ENCODE results near the gene SBK2.
A peak's percentile ranks its signal among the peaks of the same experiment; 100 is the strongest.
"Not testable (repeated sequence)": the region's sequence is repeated elsewhere in the genome, so short reads cannot be mapped to it uniquely, and the experiment has no call there.

SBK2 gene

DNA sequence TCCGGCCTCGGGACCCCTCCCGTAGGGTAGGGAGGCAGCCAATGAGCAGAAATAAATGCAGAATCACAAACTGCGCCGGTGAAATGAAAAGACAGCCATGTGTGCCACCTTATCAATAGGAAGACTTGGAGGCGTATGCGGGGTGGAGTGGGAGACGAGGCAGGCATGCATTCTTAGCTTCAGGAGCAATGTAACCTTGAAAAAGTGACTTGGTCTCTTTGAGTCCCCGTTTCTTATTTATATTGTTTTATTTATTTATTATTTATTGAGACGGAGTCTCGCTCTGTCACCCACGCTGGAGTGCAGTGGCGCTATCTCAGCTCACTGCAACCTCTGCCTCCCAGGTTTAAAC lies 32.7 kb downstream of the SBK2 start:
- no peak overlapping the region for H3K27ac Mint-ChIP-seq
- H3K4me1 Mint-ChIP-seq (ENCODE audit: low read depth): peaks cover 15% of the 10 kb centered on the region

DNA sequence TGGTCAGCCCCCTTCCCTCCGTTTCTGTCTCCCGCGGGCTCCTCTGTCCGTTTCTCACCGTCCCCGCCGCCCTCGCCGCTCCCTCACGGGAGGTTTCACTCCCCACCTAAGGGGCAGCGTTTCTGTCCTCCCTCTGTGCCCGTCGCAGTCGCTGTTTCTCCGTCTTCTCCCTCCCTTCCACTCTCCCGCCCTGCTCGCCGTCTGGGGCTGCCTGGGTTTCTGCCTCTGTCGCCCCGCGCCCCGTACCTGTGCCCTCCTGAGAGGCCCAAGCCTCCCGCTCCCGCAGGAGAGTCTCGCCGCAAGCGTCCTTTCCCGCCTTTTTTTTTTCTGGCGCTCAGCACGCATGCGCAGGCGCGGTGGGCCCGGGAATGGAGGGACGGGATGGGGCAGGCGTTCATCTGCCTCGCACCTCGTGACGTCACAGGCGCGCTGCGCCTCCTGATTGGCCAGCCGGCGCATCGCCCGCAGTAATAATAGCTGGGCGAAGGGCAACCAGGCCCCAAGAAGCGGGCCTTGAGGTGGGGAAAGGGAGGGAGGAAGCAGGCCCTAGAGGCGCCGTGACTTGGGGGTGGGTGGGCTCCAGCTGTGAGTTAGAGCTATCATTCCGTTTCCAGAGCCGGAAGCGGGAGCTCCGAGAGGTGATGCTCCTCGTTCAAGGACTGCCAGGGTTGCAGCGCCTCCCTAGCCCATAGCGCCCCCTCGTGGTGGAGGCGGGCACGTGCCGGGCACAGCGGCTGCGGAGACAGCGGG lies 33.3 kb downstream of the SBK2 start:
- no peaks in the 10 kb centered on the region for H3K27me3 Mint-ChIP-seq (ENCODE audit: low read depth)
- peaks cover 4% of the 10 kb centered on the region for H3K36me3 Mint-ChIP-seq (ENCODE audit: low read depth)
- H3K9me3 Mint-ChIP-seq: peaks cover 4% of the 10 kb centered on the region
- H3K27ac Mint-ChIP-seq: peak overlapping the region; percentile 57
- H3K4me1 Mint-ChIP-seq (ENCODE audit: low read depth): peaks cover 15% of the 10 kb centered on the region
- peak overlapping the region; percentile 78 for H3K4me3 Mint-ChIP-seq

More for the DNA sequence above, 32.7 kb downstream of the SBK2 start:
- peaks cover 4% of the 10 kb centered on the region for H3K27me3 Mint-ChIP-seq (ENCODE audit: low read depth)
- peak overlapping the region; percentile 78 for H3K4me3 Mint-ChIP-seq
- peaks cover 4% of the 10 kb centered on the region for H3K36me3 Mint-ChIP-seq (ENCODE audit: low read depth)
- peaks cover 4% of the 10 kb centered on the region for H3K9me3 Mint-ChIP-seq

DNA sequence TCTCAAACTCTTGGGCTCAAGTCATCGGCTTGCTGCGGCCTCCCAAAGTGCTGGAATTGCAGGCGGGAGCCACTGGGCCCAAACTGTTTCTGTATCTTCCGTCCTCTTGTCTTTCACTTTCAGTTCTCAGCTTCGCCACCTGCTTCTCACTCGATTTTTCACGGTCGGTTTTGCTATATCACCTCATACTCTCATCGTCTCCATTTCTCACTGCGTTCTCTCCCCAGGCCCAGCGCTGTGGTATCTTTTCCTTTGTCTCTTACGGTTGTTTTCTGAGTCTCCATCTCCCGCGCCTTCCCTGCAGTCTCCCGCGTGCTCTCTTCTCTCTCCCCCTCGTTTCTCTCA lies 33.8 kb downstream of the SBK2 start:
- peak overlapping the region; percentile 57 for H3K27ac Mint-ChIP-seq
- H3K9me3 Mint-ChIP-seq: peaks cover 4% of the 10 kb centered on the region
- no peaks in the 10 kb centered on the region for H3K27me3 Mint-ChIP-seq (ENCODE audit: low read depth)
- H3K4me1 Mint-ChIP-seq (ENCODE audit: low read depth): peaks cover 15% of the 10 kb centered on the region
- H3K36me3 Mint-ChIP-seq (ENCODE audit: low read depth): peaks cover 4% of the 10 kb centered on the region
- peak overlapping the region; percentile 78 for H3K4me3 Mint-ChIP-seq

DNA sequence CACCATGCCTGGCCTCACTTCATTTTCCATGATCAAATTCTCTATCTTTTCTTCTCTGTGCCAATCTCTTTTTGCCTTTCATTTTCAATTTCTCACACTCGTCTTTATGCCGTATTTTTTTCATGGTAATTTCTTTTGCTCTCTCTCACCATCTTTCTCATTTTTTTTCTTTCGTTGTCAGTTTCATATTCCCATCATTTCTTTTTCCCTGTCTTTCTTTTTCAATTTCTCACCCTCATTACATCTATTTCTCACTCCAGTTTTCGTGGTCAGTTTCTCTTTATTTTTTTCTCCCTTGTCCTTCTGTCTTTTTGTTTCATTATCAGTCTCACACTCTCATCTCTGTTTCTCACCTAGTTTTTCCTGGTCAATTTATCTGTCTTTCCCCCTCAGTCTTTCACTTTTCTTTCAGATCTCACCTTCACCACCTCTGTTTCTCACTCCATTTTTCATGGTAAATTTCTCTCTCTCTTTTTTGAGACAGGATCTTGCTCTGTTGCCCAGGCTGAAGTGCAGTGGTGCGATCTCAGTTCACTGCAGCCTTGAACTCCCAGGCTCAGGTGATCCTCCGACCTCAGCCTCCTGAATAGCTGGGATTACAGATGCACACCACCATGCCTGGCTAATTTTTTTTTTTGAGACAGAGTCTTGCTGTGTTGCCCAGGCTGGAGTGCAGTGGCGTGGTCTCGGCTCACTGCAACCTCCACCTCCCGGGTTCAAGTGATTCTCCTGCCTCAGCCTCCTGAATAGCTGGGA lies 34.6 kb downstream of the SBK2 start:
- peaks cover 15% of the 10 kb centered on the region for H3K4me1 Mint-ChIP-seq (ENCODE audit: low read depth)
- H3K9me3 Mint-ChIP-seq: peaks cover 4% of the 10 kb centered on the region
- no peaks in the 10 kb centered on the region for H3K27me3 Mint-ChIP-seq (ENCODE audit: low read depth)
- peaks cover 4% of the 10 kb centered on the region for H3K36me3 Mint-ChIP-seq (ENCODE audit: low read depth)
- H3K4me3 Mint-ChIP-seq: peak overlapping the region; percentile 2
- peak overlapping the region; percentile 24 for H3K27ac Mint-ChIP-seq

DNA sequence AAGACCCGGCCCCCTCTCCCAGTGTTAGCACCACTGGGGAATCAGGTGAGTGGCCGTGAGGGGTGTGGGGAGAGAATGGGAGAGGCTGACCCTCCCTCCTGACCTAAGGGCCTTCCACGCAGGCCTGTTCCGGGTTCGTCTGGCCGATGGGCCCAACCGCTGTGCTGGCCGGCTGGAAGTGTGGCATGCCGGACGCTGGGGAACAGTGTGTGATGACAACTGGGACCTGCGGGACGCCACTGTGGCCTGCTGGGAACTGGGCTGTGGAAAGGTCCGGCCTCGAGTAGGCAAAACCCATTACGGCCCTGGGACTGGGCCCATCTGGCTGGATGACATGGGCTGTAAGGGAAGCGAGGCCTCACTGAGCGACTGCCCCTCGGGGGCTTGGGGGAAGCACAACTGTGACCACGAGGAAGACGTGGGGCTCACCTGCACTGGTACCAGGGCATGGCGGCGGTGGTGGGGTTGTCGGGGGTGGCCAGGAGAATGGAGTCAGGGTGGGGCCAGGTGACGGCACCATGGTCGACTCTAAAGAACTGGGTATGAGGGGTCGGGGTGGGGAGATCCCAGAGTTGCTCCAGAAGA lies 36.5 kb downstream of the SBK2 start:
- H3K36me3 Mint-ChIP-seq (ENCODE audit: low read depth): peaks cover 4% of the 10 kb centered on the region
- no peak overlapping the region for H3K27ac Mint-ChIP-seq
- H3K27me3 Mint-ChIP-seq (ENCODE audit: low read depth): no peaks in the 10 kb centered on the region
- no peak overlapping the region for H3K4me3 Mint-ChIP-seq
- H3K9me3 Mint-ChIP-seq: peaks cover 4% of the 10 kb centered on the region
- peaks cover 15% of the 10 kb centered on the region for H3K4me1 Mint-ChIP-seq (ENCODE audit: low read depth)

DNA sequence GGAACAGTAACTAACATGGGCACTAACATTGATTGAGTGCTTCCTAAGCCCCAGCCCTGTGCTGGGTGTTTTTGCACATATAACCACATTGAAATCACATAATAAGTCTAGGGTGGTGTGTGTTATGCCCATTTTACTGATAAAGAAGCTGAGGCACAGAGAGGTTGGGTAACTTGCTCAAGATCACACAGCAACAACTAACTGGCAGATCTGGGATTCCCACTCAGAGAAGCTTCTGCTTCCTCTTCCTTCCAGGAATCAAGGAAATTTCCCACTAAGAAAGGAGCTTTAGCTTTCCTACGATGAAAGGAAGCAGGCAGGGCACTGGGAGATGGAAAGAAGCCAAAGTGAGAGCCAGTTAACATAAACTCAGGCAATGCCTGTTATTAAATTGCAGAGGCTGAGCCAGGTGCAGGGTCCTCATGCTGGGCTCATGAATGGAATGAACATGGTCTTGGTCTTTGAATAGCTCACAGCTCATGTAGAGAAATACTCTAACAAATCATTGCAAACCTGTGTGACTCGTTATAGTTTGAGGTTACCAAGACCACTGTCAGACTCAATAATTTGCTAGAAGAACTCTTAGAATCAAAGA lies 38.6 kb downstream of the SBK2 start:
- peaks cover 11% of the 10 kb centered on the region for H3K4me1 Mint-ChIP-seq (ENCODE audit: low read depth)
- H3K9me3 Mint-ChIP-seq: peaks cover 4% of the 10 kb centered on the region
- H3K36me3 Mint-ChIP-seq (ENCODE audit: low read depth): peaks cover 4% of the 10 kb centered on the region
- H3K27ac Mint-ChIP-seq: no peak overlapping the region
- no peaks in the 10 kb centered on the region for H3K27me3 Mint-ChIP-seq (ENCODE audit: low read depth)
- no peak overlapping the region for H3K4me3 Mint-ChIP-seq

DNA sequence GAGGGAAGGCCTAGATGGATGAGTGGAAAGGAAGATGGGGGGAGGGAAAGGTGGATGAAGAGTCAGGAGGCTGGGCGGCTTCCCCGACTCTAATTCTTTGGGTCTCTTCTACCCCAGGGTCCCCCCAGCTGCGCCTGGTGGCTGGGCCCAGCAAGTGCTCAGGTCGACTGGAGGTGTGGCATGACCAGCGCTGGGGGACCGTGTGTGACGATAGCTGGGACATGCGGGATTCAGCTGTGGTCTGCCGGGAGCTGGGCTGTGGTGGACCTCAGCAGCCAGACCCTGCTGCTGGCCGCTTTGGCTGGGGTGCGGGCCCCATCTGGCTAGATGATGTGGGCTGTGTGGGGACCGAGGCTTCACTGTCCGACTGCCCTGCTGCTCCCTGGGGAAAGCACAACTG lies 39.2 kb downstream of the SBK2 start:
- Mint-ChIP-seq H3K4me1 (ENCODE audit: low read depth) (peaks cover 8% of the 10 kb centered on the region), H3K36me3 (ENCODE audit: low read depth) (peaks cover 2% of the 10 kb centered on the region), H3K9me3 (no peaks in the 10 kb centered on the region), H3K4me3 (no peak overlapping the region), H3K27ac (no peak overlapping the region), H3K27me3 (ENCODE audit: low read depth) (no peaks in the 10 kb centered on the region)

DNA sequence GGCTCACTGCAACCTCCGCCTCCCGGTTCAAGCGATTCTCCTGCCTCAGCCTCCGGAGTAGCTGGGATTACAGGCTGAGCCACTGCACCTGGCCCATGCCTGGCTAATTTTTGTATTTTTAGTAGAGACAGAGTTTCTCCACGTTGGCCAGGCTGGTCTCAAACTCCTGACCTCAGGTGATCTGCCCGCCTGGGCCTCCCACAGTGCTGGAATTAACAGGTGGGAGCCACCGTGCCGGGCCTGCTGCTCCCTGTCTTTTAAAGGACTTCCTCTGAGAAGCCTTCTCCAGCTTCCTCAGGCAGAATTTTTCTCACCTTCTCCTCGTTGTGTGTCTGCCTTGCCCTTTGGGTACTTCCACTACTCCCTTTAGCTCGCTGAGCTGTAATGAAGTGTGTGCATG lies 40.1 kb downstream of the SBK2 start:
- H3K9me3 Mint-ChIP-seq; H3K36me3 Mint-ChIP-seq (ENCODE audit: low read depth); H3K27me3 Mint-ChIP-seq (ENCODE audit: low read depth); H3K4me1 Mint-ChIP-seq (ENCODE audit: low read depth); H3K4me3 Mint-ChIP-seq; H3K27ac Mint-ChIP-seq: not testable (repeated sequence)

DNA sequence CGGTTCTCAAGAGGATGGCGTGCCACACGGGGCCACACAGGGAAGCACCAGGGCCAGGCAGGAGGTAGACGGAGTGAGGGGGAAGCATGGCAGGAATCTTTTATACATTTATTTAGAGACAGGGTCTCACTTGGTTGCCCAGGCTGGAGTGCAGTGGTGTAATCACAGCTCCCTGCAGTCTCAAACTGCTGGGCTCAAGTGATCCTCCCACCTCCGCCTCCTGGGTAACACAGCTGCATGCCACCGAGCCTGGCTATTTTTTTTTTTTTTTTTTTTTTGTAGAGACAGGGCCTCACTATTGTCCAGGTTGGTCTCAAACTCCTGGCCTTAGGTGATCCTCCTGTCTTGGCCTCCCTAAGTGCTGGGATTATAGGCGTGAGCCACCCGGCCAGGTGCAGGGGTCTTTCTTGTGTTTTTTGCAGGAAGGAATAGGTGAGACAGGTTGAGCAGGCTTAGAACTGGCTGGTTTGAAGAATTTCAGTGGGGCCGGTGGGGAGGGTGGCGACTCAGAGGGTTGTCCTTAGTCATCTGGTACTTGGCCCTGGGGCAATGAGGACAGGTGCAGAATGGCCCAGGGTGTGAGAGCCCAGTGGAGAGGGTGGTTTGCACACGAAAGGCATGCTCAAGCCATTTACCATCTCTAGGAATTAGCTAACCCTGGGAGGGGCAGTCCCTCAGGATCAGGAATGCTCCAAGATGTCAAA lies 41.1 kb downstream of the SBK2 start:
- no peaks in the 10 kb centered on the region for H3K9me3 Mint-ChIP-seq
- no peak overlapping the region for H3K4me3 Mint-ChIP-seq
- no peaks in the 10 kb centered on the region for H3K27me3 Mint-ChIP-seq (ENCODE audit: low read depth)
- H3K27ac Mint-ChIP-seq: no peak overlapping the region
- no peaks in the 10 kb centered on the region for H3K4me1 Mint-ChIP-seq (ENCODE audit: low read depth)
- H3K36me3 Mint-ChIP-seq (ENCODE audit: low read depth): no peaks in the 10 kb centered on the region

DNA sequence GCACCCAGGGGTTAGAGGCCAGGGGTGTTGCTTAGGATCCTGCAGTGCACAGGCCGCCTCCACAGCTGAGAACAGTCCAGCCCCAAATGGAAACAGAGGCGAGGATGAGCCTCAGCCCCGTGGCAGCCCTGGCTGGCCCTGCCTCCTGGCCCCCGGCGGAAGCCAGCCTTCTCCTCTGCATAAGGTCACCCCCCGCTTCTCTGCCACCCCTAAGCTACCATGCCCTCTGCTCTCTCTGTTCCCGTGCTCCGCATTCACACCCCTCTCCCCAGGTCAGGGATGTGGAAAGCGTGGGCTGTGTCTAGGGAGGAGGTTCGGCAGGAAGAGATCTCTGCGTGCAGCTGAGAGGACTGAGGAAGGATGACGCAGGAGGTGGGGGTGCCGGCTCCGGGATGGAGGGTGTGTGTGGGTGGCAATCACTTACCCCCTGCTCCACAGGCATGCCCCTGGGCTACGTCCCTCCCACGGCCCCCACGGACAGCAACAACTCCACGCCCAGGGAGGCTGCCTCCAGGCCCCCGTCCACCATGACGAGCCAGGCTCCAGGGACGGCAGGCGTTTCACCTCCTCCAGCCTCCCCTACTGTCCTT lies 42.7 kb downstream of the SBK2 start:
- Mint-ChIP-seq H3K4me1 (ENCODE audit: low read depth) (no peaks in the 10 kb centered on the region), H3K36me3 (ENCODE audit: low read depth) (no peaks in the 10 kb centered on the region), H3K9me3 (no peaks in the 10 kb centered on the region), H3K27ac (no peak overlapping the region), H3K4me3 (no peak overlapping the region), H3K27me3 (ENCODE audit: low read depth) (no peaks in the 10 kb centered on the region)

DNA sequence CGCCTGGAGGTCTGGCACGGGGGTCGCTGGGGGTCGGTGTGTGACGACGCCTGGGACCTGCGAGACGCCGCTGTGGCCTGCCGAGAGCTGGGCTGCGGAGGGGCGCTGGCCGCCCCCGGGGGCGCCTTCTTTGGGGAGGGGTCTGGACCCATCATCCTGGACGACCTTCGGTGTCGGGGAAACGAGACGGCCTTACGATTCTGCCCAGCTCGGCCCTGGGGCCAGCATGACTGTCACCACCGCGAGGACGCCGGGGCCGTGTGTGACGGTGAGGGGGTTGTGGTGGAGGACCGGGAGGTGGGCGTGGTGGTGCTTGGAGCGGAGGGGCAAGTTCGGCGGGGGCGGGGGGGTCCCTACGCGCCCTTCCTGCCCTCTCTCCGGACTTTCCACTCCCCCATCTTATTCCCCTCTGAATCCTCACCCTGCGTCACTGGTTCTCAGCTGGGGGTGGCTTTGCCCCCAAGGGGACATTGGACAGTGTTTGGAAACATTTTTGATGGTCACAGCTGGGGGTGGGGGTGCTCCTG lies 43.2 kb downstream of the SBK2 start:
- H3K4me1 Mint-ChIP-seq (ENCODE audit: low read depth): no peaks in the 10 kb centered on the region
- H3K27ac Mint-ChIP-seq: no peak overlapping the region
- H3K4me3 Mint-ChIP-seq: no peak overlapping the region
- no peaks in the 10 kb centered on the region for H3K27me3 Mint-ChIP-seq (ENCODE audit: low read depth)
- H3K36me3 Mint-ChIP-seq (ENCODE audit: low read depth): no peaks in the 10 kb centered on the region
- H3K9me3 Mint-ChIP-seq: no peaks in the 10 kb centered on the region

DNA sequence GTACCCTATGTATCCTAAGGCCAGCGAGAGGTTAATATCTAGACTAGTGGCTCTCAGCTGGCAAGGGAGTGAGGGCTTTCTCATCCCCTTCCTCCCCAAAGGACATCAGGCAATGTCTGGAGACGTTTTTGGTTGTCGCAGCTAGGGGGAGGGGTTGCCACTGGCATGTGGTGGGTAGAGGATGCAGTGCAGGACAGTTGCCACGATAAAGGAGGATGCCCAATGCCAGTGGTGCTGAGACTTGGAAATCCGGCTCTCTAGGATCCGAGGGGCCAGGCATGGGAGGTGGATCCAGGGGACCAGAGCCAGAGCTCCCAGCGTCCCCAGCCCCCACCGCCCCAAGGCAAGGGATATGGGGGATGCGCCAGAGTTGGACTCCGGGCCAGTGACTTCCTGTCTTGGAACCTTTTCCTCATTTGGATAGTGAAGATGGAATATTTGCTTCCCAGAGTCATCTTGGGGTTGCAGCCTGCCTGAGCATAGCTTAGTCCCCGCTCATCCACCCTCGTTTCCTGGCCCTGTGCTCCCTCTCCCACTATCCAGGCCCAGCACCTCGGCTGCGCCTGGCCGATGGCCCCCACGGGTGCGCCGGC lies 43.8 kb downstream of the SBK2 start:
- no peaks in the 10 kb centered on the region for H3K36me3 Mint-ChIP-seq (ENCODE audit: low read depth)
- H3K27me3 Mint-ChIP-seq (ENCODE audit: low read depth): no peaks in the 10 kb centered on the region
- no peaks in the 10 kb centered on the region for H3K9me3 Mint-ChIP-seq
- no peak overlapping the region for H3K27ac Mint-ChIP-seq
- H3K4me3 Mint-ChIP-seq: no peak overlapping the region
- H3K4me1 Mint-ChIP-seq (ENCODE audit: low read depth): no peaks in the 10 kb centered on the region

DNA sequence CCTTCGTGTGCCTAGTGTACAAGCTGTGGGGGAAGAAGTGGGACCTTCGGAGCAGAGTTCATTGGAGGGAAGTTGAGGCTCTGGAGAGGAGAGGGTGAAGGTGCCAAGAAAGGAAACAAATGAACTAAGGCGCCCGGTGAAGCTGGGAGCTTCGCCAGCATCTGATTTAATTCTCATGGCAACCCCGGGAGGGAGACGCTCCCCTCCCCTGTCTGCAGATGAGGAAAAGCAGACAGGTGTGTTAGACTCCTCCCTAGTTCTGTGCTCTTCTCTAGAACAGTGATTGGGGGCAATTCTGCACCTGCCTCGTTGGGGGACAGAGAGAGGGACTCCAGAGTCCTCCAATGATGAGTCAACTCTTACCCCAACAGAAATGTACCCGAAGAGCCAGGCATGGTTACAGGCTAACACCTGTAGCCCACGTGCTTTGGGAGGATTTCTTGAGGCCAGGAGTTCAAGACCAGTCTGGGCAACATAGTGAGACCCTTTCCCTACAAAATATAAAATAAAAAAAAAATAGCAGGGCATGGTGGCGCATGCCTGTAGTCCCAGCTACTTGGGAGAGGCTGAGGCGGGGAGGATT lies 44.5 kb downstream of the SBK2 start:
- no peaks in the 10 kb centered on the region for H3K36me3 Mint-ChIP-seq (ENCODE audit: low read depth)
- H3K27me3 Mint-ChIP-seq (ENCODE audit: low read depth): no peaks in the 10 kb centered on the region
- H3K27ac Mint-ChIP-seq: no peak overlapping the region
- H3K4me1 Mint-ChIP-seq (ENCODE audit: low read depth): no peaks in the 10 kb centered on the region
- no peak overlapping the region for H3K4me3 Mint-ChIP-seq
- H3K9me3 Mint-ChIP-seq: no peaks in the 10 kb centered on the region

All from T-helper 1 cell treated with Interleukin-12 subunit alpha and Interleukin-12 subunit beta and Interleukin-4 antibody, amounts not matched to agents 30 μg/mL and 1 μg/mL, for 36 hours (primary cell).